ENCODE results near the gene URAD.

Gene URAD

GRCh38 chr13:28000567-28000966, 12.1 kb upstream of the URAD start:
- DNase-seq (ENCODE audit: low spot score) = no peak

GRCh38 chr13:27997904-27998522, 9.5 kb upstream of the URAD start:
- no peak for DNase-seq (ENCODE audit: low spot score)

GRCh38 chr13:27991881-27992280, 3.4 kb upstream of the URAD start:
- DNase-seq (ENCODE audit: low spot score) = no peak

- DNase-seq (ENCODE audit: low spot score) = no peak
These were observed 2.9 kb downstream of the URAD start for GRCh38 chr13:27985600-27985999.

GRCh38 chr13:27982361-27982760, 6.1 kb downstream of the URAD start:
- no peak for DNase-seq (ENCODE audit: low spot score)

- no peak for DNase-seq (ENCODE audit: low spot score)
These were observed 7.3 kb downstream of the URAD start for GRCh38 chr13:27981006-27981708.

GRCh38 chr13:27980280-27980998, 8.1 kb downstream of the URAD start:
- DNase-seq (ENCODE audit: low spot score) = no peak

- DNase-seq (ENCODE audit: low spot score) = no peak
These were observed 8.7 kb downstream of the URAD start for GRCh38 chr13:27979765-27980279.

- DNase-seq (ENCODE audit: low spot score) = no peak
These were observed 9.4 kb downstream of the URAD start for GRCh38 chr13:27979001-27979643.

GRCh38 chr13:27978301-27978968, 10.1 kb downstream of the URAD start:
- DNase-seq (ENCODE audit: low spot score) = no peak

- no peak for DNase-seq (ENCODE audit: low spot score)
These were observed 10.8 kb downstream of the URAD start for GRCh38 chr13:27977476-27978300.

- DNase-seq (ENCODE audit: low spot score) = no peak
These were observed 12.0 kb downstream of the URAD start for GRCh38 chr13:27976362-27977091.

GRCh38 chr13:27975564-27976361, 12.7 kb downstream of the URAD start:
- no peak for DNase-seq (ENCODE audit: low spot score)

- DNase-seq (ENCODE audit: low spot score) = no peak
These were observed 14.4 kb downstream of the URAD start for GRCh38 chr13:27973961-27974662.

- DNase-seq (ENCODE audit: low spot score) = no peak
These were observed 15.2 kb downstream of the URAD start for GRCh38 chr13:27973291-27973690.

GRCh38 chr13:27972478-27972820, 16.0 kb downstream of the URAD start:
- no peak for DNase-seq (ENCODE audit: low spot score)

- DNase-seq (ENCODE audit: low spot score) = no peak
These were observed 16.6 kb downstream of the URAD start for GRCh38 chr13:27971776-27972477.

GRCh38 chr13:27971236-27971645, 17.3 kb downstream of the URAD start:
- DNase-seq (ENCODE audit: low spot score) = no peak
